GM19025 (cell line): ENCODE measurements around the gene TACC2.

Source experiments
- ATAC-seq: cut with Tn5 transposase; IDR thresholded peaks from one replicate; pipeline ENCODE4 v1.9.1; 2021; ENCODE audit warnings: mild to moderate bottlenecking, low read depth, moderate library complexity; ENCODE audit not compliant: unreplicated experiment

Gene TACC2

GRCh38 chr10:122158362-122158761 lies 169.4 kb downstream of the TACC2 start:
- no peak for ATAC-seq

DNA sequence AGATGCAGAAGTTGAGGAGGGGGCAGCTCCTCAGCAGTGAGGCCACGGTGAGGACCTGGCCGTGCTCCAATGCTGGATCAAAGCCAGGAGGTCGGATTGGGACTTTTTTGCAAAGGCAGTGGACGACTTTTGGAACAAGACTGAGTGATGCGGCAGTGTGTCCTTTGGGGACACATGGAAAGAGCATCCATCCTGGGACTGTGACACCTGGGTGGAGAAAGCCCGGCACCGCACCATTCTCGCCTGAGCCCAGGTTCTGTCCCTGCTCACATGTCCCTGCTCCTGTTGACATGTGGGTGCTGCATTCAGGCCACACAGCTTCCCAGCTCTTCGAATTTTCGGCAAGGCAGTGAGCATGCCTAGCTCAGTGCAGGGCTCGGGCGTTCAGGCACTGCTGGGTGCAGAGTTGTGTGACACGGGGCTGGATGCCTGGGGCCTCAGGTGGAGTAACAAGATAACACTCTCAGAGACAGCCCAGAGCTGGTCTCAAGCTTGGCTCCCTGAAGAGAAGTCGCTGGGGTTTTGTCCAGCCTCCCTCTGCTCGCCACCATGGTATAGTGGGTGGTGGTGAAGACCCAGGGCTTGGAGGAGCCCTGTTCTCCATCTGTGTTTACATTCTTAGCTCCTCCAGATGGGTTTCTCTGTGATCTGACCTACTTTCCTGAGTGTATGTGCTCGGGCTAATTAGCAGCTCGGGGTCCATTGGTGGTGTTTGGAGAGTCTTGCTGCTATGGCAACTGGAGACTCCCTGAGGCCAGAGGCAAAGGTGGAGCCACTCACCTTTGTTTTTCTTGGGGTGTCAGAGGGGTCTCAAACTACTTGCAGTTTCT lies 170.4 kb downstream of the TACC2 start:
- no peak for ATAC-seq

GRCh38 chr10:122161795-122162194 lies 172.8 kb downstream of the TACC2 start:
- no peak for ATAC-seq

- ATAC-seq, result no peak
Measured at GRCh38 chr10:122162671-122163173, 173.8 kb downstream of the TACC2 start.

- ATAC-seq, result no peak
Measured at GRCh38 chr10:122163174-122164022, 174.4 kb downstream of the TACC2 start.

- no peak for ATAC-seq
Measured at GRCh38 chr10:122164023-122164601, 175.1 kb downstream of the TACC2 start.

DNA sequence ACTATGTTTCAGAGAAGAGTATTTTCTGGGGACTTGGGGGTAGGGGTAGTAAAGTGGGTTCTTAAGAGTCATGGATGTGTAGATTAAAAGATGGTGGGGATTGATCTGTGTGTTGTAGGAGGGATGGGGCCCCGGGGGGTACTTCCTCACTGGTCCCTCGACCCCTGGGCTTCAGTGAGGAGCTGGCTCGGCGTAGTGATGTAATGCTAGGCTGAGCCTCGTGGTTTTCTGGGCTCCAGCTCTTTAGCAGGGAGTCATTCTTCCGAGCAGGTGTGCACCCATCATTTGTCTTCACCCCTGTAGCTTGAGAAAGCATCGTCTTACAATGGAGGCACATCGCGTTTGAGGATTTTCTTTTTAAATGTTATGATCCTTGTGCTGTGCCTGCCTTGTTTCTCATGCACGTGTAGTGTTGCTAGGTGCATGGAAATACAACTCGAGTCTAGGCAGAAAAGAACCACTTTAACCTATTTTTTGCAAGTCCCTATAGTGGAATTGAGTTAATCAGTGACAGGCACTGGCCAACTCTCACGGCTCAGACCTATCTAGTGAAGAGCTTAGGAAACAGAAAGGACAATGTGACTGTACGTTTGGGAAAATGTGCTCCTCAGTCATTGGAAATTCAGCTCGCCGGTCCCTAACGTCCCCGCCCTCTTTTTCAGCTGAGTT lies 176.0 kb downstream of the TACC2 start:
- no peak for ATAC-seq

DNA sequence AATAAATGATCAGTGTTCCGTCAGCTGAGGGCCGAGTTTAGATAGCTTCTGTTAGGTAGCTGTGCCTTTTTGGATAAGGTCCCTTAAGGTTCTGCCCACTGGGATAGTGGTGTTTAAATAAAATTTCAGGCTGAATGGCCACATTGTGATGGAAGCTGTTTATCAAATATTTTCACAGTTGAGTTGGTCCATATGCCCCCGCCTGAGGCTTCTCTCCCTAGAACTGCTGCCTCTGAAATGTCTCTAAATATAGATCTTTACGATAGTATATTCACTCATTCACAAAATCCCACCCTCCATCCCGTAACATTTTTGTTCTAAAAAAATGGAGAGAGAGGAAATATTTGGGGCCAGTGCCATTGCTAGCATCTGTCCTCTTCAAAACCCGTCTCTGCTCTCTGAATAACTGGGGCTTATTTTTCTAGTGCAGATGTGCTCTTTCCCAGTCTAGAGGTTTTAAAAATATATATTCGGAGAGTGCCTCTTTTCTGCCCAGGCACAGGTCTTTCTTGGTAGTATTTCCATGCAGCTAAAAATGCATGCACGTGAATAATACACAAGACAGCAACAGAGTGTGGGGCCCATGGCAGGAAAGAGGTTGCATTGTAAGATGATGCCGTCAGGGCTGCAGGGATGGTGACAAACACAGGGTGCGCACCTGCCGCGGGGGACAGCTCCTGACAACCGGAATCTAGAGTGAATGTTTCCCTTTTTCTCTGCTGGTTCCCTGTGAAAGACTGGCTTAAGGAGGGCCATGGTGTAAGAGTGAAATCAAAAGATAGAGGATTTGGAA lies 176.7 kb downstream of the TACC2 start:
- no peak for ATAC-seq

DNA sequence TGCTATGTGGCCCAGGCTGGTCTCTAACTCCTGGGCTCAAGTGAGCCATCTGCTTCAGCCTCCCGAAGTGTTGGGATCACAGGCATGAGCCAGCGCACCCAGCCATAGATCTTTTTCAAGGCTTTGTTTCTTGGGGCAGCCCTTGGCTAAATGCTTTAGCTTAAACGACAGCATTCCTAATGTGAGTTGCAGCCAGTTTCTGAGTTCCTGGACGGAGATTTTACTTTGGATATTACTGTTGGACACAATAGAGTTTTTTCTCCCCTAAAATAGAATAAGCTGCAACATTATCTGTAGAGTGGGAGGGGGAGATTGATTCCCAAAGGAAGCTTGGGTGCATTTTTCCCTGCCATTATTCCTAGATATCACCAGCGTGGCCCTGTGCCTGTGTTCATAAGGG lies 179.1 kb downstream of the TACC2 start:
- ATAC-seq, result no peak

GRCh38 chr10:122168598-122169394 lies 179.8 kb downstream of the TACC2 start:
- no peak for ATAC-seq

GRCh38 chr10:122170802-122171201 lies 181.8 kb downstream of the TACC2 start:
- ATAC-seq, result no peak

DNA sequence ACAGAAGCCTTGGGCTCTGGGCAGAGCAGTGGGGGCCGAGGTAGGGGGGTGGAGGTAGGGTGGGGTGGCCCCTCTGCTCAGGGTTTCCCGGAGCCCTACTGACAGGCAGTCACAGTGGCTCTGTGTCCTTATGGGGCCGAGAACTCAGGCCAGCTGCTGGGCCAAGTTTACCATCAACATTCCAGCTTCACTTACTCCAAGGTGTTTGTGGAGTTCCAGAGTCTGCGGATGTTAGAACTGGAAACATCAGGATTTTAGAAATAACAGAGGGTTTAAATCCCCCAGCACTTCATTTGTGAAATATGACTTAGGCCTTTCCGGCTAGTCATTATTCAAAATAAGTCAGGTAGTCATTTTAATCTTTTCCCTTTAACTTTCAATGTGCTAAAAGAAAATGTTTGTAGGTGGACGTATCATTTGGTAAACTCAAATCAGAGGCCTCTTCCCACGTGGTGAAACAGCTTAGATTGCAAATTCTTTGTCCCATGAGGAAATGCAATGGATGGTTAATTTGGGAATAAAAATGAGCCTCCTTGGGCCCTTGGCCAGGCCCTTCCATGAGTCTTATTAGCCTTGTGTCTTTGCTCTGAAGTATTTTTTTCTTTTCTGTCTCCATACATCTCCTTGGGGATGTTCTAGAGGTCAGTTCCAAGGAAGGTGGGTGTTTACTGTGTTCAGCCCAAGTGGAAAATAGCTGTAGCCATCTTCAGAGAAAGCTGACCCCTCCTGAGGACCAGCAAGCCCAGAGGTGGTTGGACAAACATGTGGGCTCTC lies 182.5 kb downstream of the TACC2 start:
- ATAC-seq, result no peak

- no peak for ATAC-seq
Measured at GRCh38 chr10:122172361-122173008, 183.5 kb downstream of the TACC2 start.

DNA sequence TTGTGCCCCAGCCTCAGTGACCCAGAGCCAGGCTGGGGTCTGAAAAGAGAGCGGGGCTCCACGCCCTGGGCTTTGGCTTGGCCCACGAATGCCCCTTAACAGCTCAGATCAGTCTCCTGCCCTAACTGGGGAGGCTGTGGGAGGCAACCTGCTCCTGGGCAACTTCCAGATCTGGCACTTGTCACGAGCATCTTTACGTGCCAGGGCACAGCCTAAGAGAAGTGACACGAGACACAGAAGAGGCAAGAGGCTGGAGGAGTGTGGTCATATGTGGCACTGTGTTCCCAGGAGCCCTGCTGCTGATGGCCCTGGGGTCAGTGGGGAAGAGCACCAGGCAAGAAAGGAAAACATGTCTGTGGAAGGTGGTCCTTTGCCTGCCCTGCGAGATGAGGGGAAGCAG lies 184.4 kb downstream of the TACC2 start:
- no peak for ATAC-seq

DNA sequence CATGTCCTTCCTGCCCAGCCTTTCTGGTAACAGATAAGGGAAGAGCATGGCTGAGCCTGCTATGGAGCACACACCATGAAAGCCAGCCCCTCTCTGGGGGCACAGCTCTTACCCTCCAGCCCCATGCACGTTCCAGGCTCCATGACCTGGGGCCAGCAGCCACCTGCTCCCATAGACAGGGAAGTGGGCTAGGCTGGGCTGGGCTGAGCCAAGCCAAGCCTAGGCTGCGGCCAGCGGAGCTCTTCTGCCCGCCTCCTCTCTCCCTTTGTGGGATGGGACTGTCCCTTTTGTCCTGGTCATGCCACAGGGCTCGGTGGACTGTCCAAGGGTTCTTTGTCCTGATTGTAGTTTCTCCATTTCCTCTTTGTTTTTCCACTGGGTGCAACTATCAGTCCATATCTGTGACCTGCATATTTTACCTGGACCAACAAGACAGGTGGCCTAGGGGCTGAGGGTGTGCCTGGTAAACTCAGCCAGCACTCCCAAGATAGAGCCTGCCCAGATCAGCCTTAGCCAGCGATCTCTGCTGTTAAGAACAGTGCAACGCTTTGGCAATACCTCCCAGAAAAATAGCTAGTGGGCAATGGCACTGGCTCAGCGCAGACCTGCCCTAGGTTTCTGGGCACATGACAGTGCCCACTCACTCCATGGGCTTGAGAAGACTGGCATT lies 184.9 kb downstream of the TACC2 start:
- ATAC-seq, result no peak

DNA sequence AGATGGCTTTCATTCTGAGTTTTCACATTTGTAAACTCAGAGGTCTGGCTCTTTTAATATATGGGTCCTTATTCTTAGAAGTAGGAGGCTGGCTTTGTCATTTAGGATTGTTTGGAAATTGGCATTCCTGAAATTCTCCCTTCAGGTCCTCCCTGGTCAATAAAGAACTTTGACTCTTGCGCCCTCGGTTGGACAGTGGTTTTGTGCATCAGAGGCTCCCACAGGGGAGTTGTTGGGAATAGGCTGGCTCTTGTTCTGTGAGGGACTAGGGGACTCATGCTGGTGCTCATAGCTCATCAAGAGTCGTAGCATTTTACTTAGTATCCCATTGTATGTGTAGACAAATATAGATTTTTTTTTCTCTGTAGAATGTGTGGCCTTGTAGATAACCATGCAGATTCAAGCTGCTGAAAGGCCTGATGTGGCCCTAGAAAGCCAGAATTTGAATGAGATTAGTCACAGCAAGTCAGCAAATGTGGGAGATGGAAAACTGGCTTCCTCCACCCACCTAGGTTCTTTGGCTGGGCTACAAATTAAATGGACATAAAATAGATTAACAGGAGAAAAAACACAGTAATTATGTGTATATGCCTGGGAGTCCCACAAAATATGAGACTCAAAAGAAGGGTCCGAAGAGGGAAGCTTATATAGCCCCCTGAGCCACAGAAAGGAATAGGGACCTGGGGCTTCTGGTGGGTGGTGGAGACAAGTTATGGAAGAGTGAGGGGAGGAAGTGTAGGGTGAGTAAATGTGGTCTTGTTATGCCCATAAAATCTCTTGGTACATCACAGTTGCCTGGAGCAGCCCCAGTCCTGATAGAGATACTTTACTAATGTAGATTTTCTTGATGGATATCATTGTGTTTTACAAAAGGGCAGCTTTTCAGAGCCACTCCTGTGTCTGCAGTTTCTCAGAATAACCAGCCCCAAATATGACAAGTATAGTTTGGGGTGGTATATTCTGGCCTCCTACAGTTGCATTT lies 187.6 kb downstream of the TACC2 start:
- no peak for ATAC-seq
